Activated CD8-positive, alpha-beta memory T cell treated with anti-CD3 and anti-CD28 coated beads for 36 hours (primary cell): ENCODE measurements around the gene NOP14. TPM values are rescaled to one million over a fixed set of nuclear protein-coding genes. Genes with fewer than 3 reads are reported as not detected.

Experiments used
- CTCF ChIA-PET: fragments of 350-600 bp; sonication (Branson Sonifier 250); formaldehyde crosslinking; loops from one replicate; lab custom pipeline; 2021; ENCODE audit warnings: antibody characterized with exemption; lab: Charles Lee
- POLR2A ChIA-PET: fragments of 350-600 bp; sonication (Branson Sonifier 250); formaldehyde crosslinking; loops from one replicate; lab custom pipeline; 2021; ENCODE audit warnings: antibody characterized with exemption; lab: Charles Lee
- total RNA-seq, 2 experiments: library from RNA; stranded (reverse); gene quantifications; one replicate each; pipeline ENCODE4 v1.2.3, GENCODE V29; 2021

Gene NOP14
- total RNA-seq, 2 experiments from 2014 or later = 143 TPM

DNA sequence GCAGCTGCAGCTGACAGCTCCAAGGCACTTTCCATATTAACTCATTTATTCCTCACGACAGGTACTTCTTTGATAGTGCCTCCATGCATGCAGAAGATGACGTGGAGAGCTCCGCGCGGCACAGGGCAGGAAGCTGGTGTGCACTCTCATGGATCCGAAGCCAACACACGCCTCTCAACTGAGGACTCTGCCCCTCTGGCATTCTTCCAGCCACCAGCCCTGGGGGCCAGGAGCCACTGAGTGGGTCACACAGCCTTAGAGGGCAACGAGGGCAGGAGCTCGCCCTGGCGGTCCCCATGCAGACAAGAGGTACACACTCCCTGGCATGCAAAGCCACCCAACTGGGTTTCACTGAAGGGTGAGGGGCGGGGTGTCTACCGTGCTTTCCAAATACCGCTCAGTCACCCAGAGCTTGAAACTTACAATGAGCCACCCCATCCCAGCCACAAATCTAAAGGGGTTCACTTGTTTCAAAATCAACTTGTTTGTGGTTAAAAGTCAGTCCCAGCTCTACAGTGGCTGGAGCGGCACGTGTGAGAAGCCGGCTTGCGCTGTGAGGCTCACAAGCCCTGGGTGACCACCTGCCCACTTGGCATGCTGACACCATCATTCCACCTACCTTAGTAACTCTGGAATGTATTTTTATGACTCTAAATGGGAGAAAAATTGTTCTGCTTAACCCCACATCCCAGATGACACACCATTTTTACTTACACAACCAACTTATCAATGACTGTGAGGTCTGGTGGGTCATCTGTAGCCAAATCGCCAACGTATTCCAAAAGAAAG, 16.2 kb downstream of the NOP14 start:
- CTCF ChIA-PET = interaction anchor here (0.9 to 1.5 kb wide), 4 partner anchors 13 to 62 kb away, joined by 3 to 4 read pairs (median 3); partner anchors contain the start of gene GRK4
- POLR2A ChIA-PET = no interaction called here

DNA sequence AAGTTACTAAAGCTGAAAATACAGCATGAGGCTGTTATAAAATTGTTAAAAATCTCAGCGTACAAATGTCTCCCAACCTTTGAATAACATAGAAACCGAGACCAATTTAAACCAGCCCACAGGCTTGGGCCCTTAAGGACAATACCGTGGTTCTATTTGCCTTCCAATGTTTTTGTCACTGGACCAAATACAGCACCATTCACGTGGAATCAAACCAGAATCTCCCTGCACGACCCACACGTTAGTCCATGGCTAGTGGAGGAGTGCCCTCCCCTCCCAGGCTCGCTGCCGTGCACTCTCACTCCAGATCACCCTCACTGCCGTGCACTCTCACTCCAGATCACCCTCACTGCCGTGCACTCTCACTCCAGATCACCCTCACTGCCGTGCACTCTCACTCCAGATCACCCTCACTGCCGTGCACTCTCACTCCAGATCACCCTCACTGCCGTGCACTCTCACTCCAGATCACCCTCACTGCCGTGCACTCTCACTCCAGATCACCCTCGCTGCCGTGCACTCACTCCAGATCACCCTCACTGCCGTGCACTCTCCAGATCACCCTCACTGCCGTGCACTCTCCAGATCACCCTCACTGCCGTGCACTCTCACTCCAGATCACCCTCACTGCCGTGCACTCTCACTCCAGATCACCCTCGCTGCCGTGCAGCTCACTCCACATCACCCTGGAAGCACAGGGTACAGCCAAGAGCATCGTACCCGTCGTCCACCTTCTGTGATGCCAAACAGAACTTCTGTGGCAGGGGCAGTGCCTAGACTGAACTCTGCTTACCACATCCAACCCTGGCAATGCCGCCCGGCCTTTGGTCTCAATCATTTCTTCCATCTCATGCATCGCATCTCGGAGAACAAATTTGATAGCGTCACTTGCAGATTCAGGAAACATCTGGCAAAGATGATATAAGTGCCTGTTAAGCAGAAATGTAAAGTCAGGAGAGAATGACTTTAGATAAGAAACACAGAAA, 17.3 kb downstream of the NOP14 start:
- ChIA-PET CTCF (interaction anchor here (1.0 to 2.4 kb wide), 2 partner anchors 8 to 18 kb away, joined by 3 to 15 read pairs; partner anchors contain the start of gene GRK4), POLR2A (interaction anchor here (1.0 kb wide), 1 partner anchor 8 kb away, joined by 3 read pairs; no protein-coding TSS in a partner anchor)

DNA sequence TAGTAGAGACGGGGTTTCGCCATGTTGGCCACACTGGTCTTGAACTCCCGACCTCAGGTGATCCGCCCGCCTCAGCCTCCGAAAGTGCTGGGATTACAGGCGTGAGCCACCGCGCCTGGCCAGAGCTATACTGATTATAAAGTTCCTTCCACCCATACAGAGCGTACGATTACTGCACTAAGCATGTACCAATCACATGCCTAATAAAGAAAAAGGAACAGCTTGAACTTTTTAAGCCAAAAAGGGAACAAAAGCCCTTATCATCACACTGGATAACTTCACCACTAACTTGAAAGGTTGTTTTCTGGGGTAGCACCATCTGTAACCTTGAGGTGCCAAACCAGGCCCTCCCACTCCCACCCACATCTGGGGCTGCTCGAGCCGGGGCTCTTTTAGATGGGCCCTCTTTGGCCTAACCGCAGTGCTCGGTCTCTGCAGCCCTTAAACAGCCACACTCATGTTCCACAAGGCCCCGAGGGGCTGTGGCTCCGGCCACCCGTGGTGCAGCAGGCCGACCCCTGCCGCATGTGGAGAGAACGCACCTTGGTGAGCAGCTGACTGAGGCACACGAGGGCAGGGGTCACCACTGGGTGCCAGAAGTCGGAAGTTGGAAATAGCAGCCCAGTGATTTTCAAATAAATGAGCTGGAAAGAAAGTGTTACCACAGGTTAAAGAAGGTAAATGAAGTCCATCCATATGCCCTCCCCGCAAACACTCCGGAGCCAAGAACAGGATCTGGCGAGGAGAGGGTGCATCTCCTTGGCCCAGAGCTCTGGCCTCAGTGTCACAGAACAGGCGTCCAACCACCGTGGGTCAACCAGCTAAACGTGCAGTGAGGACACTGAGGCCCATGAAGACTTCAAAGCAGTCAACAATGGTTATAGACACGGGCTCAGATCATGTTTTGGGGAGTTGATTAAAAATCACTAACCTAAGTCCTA, 18.4 kb downstream of the NOP14 start:
- CTCF ChIA-PET = interaction anchor here (0.6 to 2.4 kb wide), 2 partner anchors 9 to 180 kb away, joined by 3 to 15 read pairs; no protein-coding TSS in a partner anchor
- POLR2A ChIA-PET = interaction anchor here (1.0 to 1.7 kb wide), 3 partner anchors 9 to 18 kb away, joined by 3 to 4 read pairs (median 3); no protein-coding TSS in a partner anchor

DNA sequence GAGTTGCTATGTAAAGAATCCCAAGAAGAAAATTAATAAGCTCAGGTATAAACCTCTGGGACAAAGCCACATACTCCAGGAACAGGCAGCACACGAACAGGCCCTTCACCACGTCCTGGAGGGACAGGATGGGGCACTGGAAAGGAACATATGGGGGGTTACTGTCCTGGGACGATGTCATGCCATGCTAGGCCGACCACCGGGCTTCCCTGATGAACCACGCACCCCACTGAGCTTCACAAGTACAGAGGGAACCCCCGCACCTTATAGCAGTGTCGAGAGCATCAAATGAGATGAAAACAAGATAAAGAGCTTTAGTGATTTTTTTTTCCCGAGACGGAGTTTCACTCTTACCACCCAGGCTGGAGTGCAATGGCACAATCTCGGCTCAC, 19.1 kb downstream of the NOP14 start:
- POLR2A ChIA-PET = interaction anchor here (0.6 to 1.7 kb wide), 3 partner anchors 10 to 18 kb away, joined by 3 to 4 read pairs (median 3); no protein-coding TSS in a partner anchor
- CTCF ChIA-PET = interaction anchor here (0.6 to 2.4 kb wide), 2 partner anchors 10 to 179 kb away, joined by 3 to 15 read pairs; no protein-coding TSS in a partner anchor

GRCh38 chr4:2943364-2944090, 19.7 kb downstream of the NOP14 start:
- CTCF ChIA-PET = interaction anchor here (0.6 to 2.4 kb wide), 3 partner anchors 11 to 25 kb away, joined by 3 to 15 read pairs (median 3); no protein-coding TSS in a partner anchor
- POLR2A ChIA-PET = interaction anchor here (0.6 to 1.7 kb wide), 3 partner anchors 11 to 19 kb away, joined by 3 to 4 read pairs (median 3); no protein-coding TSS in a partner anchor

GRCh38 chr4:2942532-2943363, 20.5 kb downstream of the NOP14 start:
- ChIA-PET POLR2A (interaction anchor here (1.7 kb wide), 1 partner anchor 12 kb away, joined by 4 read pairs; no protein-coding TSS in a partner anchor), CTCF (interaction anchor here (0.6 to 1.2 kb wide), 2 partner anchors 19 to 24 kb away, joined by 3 read pairs; no protein-coding TSS in a partner anchor)

GRCh38 chr4:2942037-2942531, 21.1 kb downstream of the NOP14 start:
- POLR2A ChIA-PET = interaction anchor here (1.6 kb wide), 1 partner anchor 12 kb away, joined by 6 read pairs; no protein-coding TSS in a partner anchor
- CTCF ChIA-PET = no interaction called here

GRCh38 chr4:2941138-2942036, 21.8 kb downstream of the NOP14 start:
- CTCF ChIA-PET = no interaction called here
- POLR2A ChIA-PET = interaction anchor here (1.6 kb wide), 1 partner anchor 13 kb away, joined by 6 read pairs; no protein-coding TSS in a partner anchor

- POLR2A ChIA-PET = interaction anchor here (1.6 kb wide), 1 partner anchor 13 kb away, joined by 6 read pairs; no protein-coding TSS in a partner anchor
Observed at GRCh38 chr4:2940267-2941137, 22.7 kb downstream of the NOP14 start.

DNA sequence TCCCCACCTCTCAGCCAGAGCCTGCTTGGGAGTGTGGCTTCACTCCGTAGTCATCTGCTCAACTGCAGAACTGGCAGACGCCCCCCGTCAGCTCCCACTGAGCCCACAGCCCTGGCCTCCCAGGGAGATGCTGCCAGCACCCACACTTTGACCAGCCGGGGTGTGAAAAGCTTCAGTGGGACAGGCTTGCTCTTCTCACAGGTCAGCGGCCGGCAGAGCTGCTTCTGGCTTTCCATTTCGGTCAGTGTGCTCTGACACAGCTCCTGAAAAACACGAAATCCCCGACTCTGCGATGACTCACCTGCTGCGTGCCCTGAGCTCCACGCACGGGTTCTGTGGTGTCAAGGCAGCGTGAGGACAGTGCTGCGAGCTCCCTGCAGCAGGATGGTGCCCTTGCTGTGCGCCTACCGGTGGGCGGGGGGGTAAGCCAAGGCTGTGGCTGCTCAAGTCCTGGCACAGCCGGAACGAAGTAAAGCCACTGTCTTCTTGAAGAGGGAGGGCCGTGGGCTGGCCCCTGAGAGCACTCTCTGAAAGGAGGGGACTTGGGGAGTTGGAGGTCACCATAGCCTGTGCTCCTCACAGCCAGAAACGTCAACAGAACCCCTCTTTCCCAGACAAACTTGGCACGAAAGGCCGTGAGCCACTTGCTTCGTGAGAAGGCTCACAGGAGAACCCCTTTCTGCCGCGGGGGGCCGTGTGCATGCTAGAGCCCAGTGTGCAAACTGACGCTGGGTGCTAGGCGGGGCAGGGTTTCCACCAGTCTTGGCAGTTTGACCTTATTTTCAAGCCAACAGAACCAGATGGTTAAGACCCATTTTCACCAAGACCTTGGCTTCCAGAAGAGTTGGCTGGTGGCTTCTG, 23.6 kb downstream of the NOP14 start:
- CTCF ChIA-PET = interaction anchor here (0.9 to 1.1 kb wide), 3 partner anchors 9 to 16 kb away, joined by 3 to 4 read pairs (median 3); no protein-coding TSS in a partner anchor
- POLR2A ChIA-PET = interaction anchor here (1.1 kb wide), 1 partner anchor 15 kb away, joined by 6 read pairs; no protein-coding TSS in a partner anchor

More at GRCh38 chr4:2940267-2941137, 22.7 kb downstream of the NOP14 start:
- CTCF ChIA-PET = no interaction called here

GRCh38 chr4:2938906-2939305, 24.3 kb downstream of the NOP14 start:
- CTCF ChIA-PET = interaction anchor here (0.9 to 1.1 kb wide), 3 partner anchors 9 to 17 kb away, joined by 3 to 4 read pairs (median 3); no protein-coding TSS in a partner anchor
- POLR2A ChIA-PET = interaction anchor here (1.1 kb wide), 1 partner anchor 15 kb away, joined by 6 read pairs; no protein-coding TSS in a partner anchor

DNA sequence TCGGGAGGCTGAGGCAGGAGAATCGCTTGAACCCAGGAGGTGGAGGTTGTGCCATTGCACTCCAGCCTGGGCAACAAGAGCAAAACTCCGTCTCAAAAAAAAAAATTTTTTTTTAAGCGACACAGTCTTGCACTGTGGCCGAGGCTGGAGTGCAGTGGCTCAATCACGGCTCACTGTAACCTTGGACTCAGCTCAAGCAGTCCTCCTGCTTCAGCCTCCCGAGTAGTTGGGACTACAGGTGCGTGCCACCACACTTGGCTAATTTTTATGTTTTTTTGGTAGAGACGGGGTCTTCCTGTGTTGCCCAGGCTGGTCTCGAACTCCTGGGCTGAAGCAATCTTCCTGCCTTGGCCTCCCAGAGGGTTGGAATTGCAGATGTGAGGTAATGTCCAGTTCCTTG, 24.8 kb downstream of the NOP14 start:
- CTCF ChIA-PET = interaction anchor here (1.0 to 4.0 kb wide), 2 partner anchors 10 to 17 kb away, joined by 3 to 37 read pairs; no protein-coding TSS in a partner anchor

More for the DNA sequence above, 24.8 kb downstream of the NOP14 start:
- POLR2A ChIA-PET = interaction anchor here (1.5 kb wide), 1 partner anchor 10 kb away, joined by 4 read pairs; no protein-coding TSS in a partner anchor
